K562 (cell line): Measurements from ENCODE around the gene NEURL1. TPM values are rescaled to one million over a fixed set of nuclear protein-coding genes. Genes with fewer than 3 reads are reported as not detected.
A peak's percentile ranks its signal among the peaks of the same experiment; 100 is the strongest.

Source experiments
- ETV6 ChIP-seq, 3 experiments: fragments of 150-350 bp in 1 of 3; sonication (generic) in 1 of 3; formaldehyde crosslinking in 1 of 3; IDR thresholded peaks; 2 replicates each; pipeline versions ENCODE4 v1.6.1 to v1.8.0; 2014 to 2022; ENCODE audit warnings: borderline replicate concordance in 2 of 3, low read depth in 2 of 3, antibody characterized with exemption in 1 of 3, low read length in 1 of 3, mild to moderate bottlenecking in 1 of 3, missing genetic modification reagents in 1 of 3
- KLF16 ChIP-seq: IDR thresholded peaks from 2 replicates; pipeline ENCODE4 v1.6.1; 2016; ENCODE audit warnings: antibody characterized with exemption
- NFATC3 ChIP-seq: fragments of 450-650 bp; IDR thresholded peaks from 2 replicates; pipeline ENCODE4 v1.6.1; 2017; ENCODE audit warnings: mild to moderate bottlenecking
- PHB2 ChIP-seq: fragments of 450-650 bp; IDR thresholded peaks from 2 replicates; pipeline ENCODE4 v1.6.1; 2017; ENCODE audit warnings: low read depth
- RNF219 ChIP-seq: fragments of 250-450 bp; sonication (Bioruptor Pico); IDR thresholded peaks from 2 replicates; pipeline ENCODE4 v1.5.0; 2022; ENCODE audit warnings: mild to moderate bottlenecking
- RREB1 ChIP-seq: fragments of 250-450 bp; sonication (Bioruptor Pico); IDR thresholded peaks from 2 replicates; pipeline ENCODE4 v1.4.0; 2020
- XRCC5 ChIP-seq: fragments of 200-400 bp; formaldehyde crosslinking; IDR thresholded peaks from 2 replicates; pipeline ENCODE4 v1.6.1; 2017; ENCODE audit warnings: low read depth, mild to moderate bottlenecking, low read length
- ZFPM2 ChIP-seq: fragments of 250-450 bp; sonication (Bioruptor Pico); IDR thresholded peaks from 2 replicates; pipeline ENCODE4 v1.5.1; 2022; ENCODE audit warnings: mild to moderate bottlenecking
- ZNF175 ChIP-seq: fragments of 200-800 bp; sonication (Bioruptor generic); IDR thresholded peaks from 2 replicates; pipeline ENCODE4 v1.6.1; 2016; ENCODE audit warnings: low read depth, mild to moderate bottlenecking, missing genetic modification characterization, missing compliant biosample characterization
- ZNF316 ChIP-seq: fragments of 450-650 bp; IDR thresholded peaks from 2 replicates; pipeline ENCODE4 v1.6.1; 2016
- ZNF609 ChIP-seq: sonication (generic); formaldehyde crosslinking; IDR thresholded peaks from 2 replicates; pipeline ENCODE4 v1.8.1; 2023; ENCODE audit warnings: missing genetic modification reagents, mild to moderate bottlenecking, borderline replicate concordance
- polyA plus RNA-seq, 8 experiments: library from polyadenylated mRNA; depleted of rRNA in 4 of 8; stranded (reverse) in 5 of 8; unstranded in 3 of 8; fragments of >200 nt; fragmentation: Nextera tagmentation in 2 of 8; fragmentation: Illumina TruSeq in 1 of 8; extraction: Ambion mirVana in 2 of 8; extraction: Trizol in 1 of 8; gene quantifications; 2 replicates each; pipeline versions ENCODE4 v1.2.1 to v1.2.3, GENCODE V29; 2011 to 2014; ENCODE audit warnings: inconsistent platforms in 1 of 8, missing spikeins in 1 of 8
- total RNA-seq, 7 experiments: library from RNA; depleted of rRNA in 6 of 7; stranded (reverse); fragments of >200 nt in 6 of 7; fragmentation: Illumina TruSeq in 2 of 7; extraction: Trizol in 2 of 7; gene quantifications; 2 replicates each; pipeline versions ENCODE4 v1.2.1 to v1.2.3, GENCODE V29; 2011 to 2021; ENCODE audit warnings: low replicate concordance in 1 of 7

NEURL1 gene
- total and polyA plus RNA-seq, 9 of the 15 experiments (the other 6 are each of a cell fraction or from before 2014, with no cell fraction given), result 0.01 to 0.45 (median 0.16) TPM; not detected in 5

DNA sequence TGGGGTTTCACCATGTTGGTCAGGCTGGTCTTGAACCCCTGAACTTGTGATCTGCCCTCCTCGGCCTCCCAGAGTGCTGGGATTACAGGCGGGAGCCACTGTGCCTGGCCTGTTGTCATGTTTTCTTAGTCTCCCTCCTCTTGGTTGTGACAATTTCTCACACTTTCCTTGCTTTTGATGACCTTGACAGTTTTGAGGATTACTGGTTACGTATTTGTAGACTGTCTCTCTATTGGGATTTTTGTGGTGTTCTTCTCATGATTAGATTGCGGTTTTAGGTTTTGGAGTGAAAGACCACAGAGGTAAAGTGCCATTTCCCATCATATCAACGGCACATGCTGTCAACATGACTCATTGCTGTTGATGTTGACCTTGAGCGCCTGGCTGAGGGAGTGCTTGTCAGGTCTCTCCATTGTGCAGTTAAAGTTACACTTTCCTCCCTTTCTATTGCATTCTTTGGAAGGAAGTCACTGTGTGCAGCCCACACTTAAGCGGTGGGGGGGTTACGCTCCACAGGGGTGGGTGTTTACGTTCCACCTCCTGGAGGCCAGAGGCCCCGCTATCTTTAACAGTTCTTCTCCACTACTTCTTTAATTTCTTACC lies 10.8 kb downstream of the NEURL1 start (continued):
- TF ChIP-seq RREB1 (CRISPR knock-in tag), result no peak
- no peak for TF ChIP-seq NFATC3
- TF ChIP-seq ZNF175 (CRISPR knock-in tag), result no peak
- 0 out of 2 replicates have a peak, but pooled peaks have one; percentile 8 for TF ChIP-seq KLF16
- TF ChIP-seq ZFPM2, result no peak
- TF ChIP-seq XRCC5, result no peak
- TF ChIP-seq ETV6 (IDR thresholded peaks at IDR 0.05; ENCODE audit: borderline replicate concordance in 1 of 2, low read depth in 2 of 2, low read length in 1 of 2), result no peak
- TF ChIP-seq ETV6 (CRISPR knock-in tag; IDR thresholded peaks at IDR 0.05; ENCODE audit: borderline replicate concordance), result no peak
- peak; percentile 90 for TF ChIP-seq ZNF609 (CRISPR knock-in tag)
- no peak for TF ChIP-seq PHB2
- no peak for TF ChIP-seq RNF219 (CRISPR knock-in tag)
- TF ChIP-seq ZNF316, result peak; percentile 90
